Stimulated activated effector memory CD8-positive, alpha-beta T cell treated with anti-CD3 and anti-CD28 coated beads, Interleukin-12 subunit alpha, Interleukin-12 subunit beta, amount 100 ng/mL, for 72 hours (primary cell): ENCODE data around the gene USP27X.

Experiments
- ATAC-seq: fragments of 150-1000 bp; cut with Tn5 transposase; 2 replicates; pipeline ENCODE4 v1.10.0; 2021
- DNase-seq, 2 donors: peaks; one replicate each; pipeline ENCODE4 v3.0.0; 2021 to 2022; ENCODE audit warnings: low spot score in 2 of 2
- H3K27ac Mint-ChIP-seq: one replicate; pipeline ENCODE4 v1.8.0; 2022; ENCODE audit warnings: mild to moderate bottlenecking, mixed read lengths
- H3K36me3 Mint-ChIP-seq: one replicate; pipeline ENCODE4 v1.8.0; 2022; ENCODE audit warnings: mild to moderate bottlenecking, mixed read lengths
- H3K4me1 Mint-ChIP-seq: one replicate; pipeline ENCODE4 v1.8.0; 2022; ENCODE audit warnings: mixed read lengths
- H3K4me3 Mint-ChIP-seq: one replicate; pipeline ENCODE4 v1.8.0; 2022; ENCODE audit warnings: mild to moderate bottlenecking, mixed read lengths
- H3K9me3 Mint-ChIP-seq: one replicate; pipeline ENCODE4 v1.8.0; 2022; ENCODE audit warnings: mixed read lengths

USP27X gene

GRCh38 chrX:49878834-49879655 is at the start of gene USP27X:
TSS of gene USP27X (plus strand) at chrX:49879484. CDS start at chrX:49880308, 824 bp downstream.
- Mint-ChIP-seq H3K4me3 (peak within 1 kb of the TSS; percentile 67), H3K27ac (no peak within 1 kb of the TSS), H3K36me3 (no peaks in the 10 kb centered on the region), H3K9me3 (no peaks in the 10 kb centered on the region), H3K4me1 (peaks cover 27% of the 10 kb centered on the region)
- DNase-seq = peak; percentile 31 to 83
- peak; percentile 89 for ATAC-seq

GRCh38 chrX:49838374-49838773 is 40.9 kb upstream of the USP27X start:
- Mint-ChIP-seq H3K27ac (no peak overlapping the region), H3K4me3 (no peak overlapping the region), H3K9me3 (no peaks in the 10 kb centered on the region), H3K4me1 (no peaks in the 10 kb centered on the region), H3K36me3 (no peaks in the 10 kb centered on the region)
- no peak for ATAC-seq
- DNase-seq = no peak

- Mint-ChIP-seq H3K27ac (no peak overlapping the region), H3K4me1 (no peaks in the 10 kb centered on the region), H3K4me3 (no peak overlapping the region), H3K9me3 (no peaks in the 10 kb centered on the region), H3K36me3 (no peaks in the 10 kb centered on the region)
- DNase-seq = peak in 1 of 2 donors; percentile 1
- ATAC-seq = peak; percentile 69
Measured at GRCh38 chrX:49840679-49841078, 38.6 kb upstream of the USP27X start.

GRCh38 chrX:49842621-49843020 is 36.7 kb upstream of the USP27X start:
- no peaks in the 10 kb centered on the region for H3K36me3 Mint-ChIP-seq
- H3K4me3 Mint-ChIP-seq = no peak overlapping the region
- no peak for DNase-seq
- H3K27ac Mint-ChIP-seq = no peak overlapping the region
- H3K4me1 Mint-ChIP-seq = no peaks in the 10 kb centered on the region
- no peak for ATAC-seq
- no peaks in the 10 kb centered on the region for H3K9me3 Mint-ChIP-seq

- Mint-ChIP-seq H3K4me3 (no peak overlapping the region), H3K27ac (no peak overlapping the region), H3K4me1 (no peaks in the 10 kb centered on the region), H3K9me3 (no peaks in the 10 kb centered on the region), H3K36me3 (no peaks in the 10 kb centered on the region)
- DNase-seq = no peak
- no peak for ATAC-seq
Measured at GRCh38 chrX:49844611-49845010, 34.7 kb upstream of the USP27X start.

GRCh38 chrX:49845701-49846403 is 33.4 kb upstream of the USP27X start:
- Mint-ChIP-seq H3K36me3 (no peaks in the 10 kb centered on the region), H3K4me3 (no peak overlapping the region), H3K4me1 (no peaks in the 10 kb centered on the region), H3K9me3 (no peaks in the 10 kb centered on the region), H3K27ac (no peak overlapping the region)
- DNase-seq (no peak), ATAC-seq (no peak)

- DNase-seq = no peak
- H3K27ac Mint-ChIP-seq = no peak overlapping the region
- no peaks in the 10 kb centered on the region for H3K9me3 Mint-ChIP-seq
- H3K4me1 Mint-ChIP-seq = no peaks in the 10 kb centered on the region
- no peaks in the 10 kb centered on the region for H3K36me3 Mint-ChIP-seq
- no peak overlapping the region for H3K4me3 Mint-ChIP-seq
- ATAC-seq = no peak
Measured at GRCh38 chrX:49846522-49846921, 32.8 kb upstream of the USP27X start.

GRCh38 chrX:49848275-49848674 is 31.0 kb upstream of the USP27X start:
- Mint-ChIP-seq H3K4me1 (no peaks in the 10 kb centered on the region), H3K36me3 (no peaks in the 10 kb centered on the region), H3K27ac (no peak overlapping the region), H3K4me3 (no peak overlapping the region), H3K9me3 (no peaks in the 10 kb centered on the region)
- ATAC-seq (no peak), DNase-seq (no peak)

GRCh38 chrX:49850028-49850427 is 29.3 kb upstream of the USP27X start:
- ATAC-seq (no peak), DNase-seq (no peak)
- no peaks in the 10 kb centered on the region for H3K4me1 Mint-ChIP-seq
- no peaks in the 10 kb centered on the region for H3K36me3 Mint-ChIP-seq
- H3K27ac Mint-ChIP-seq = no peak overlapping the region
- H3K9me3 Mint-ChIP-seq = no peaks in the 10 kb centered on the region
- no peak overlapping the region for H3K4me3 Mint-ChIP-seq

- H3K4me3 Mint-ChIP-seq = no peak overlapping the region
- no peaks in the 10 kb centered on the region for H3K36me3 Mint-ChIP-seq
- DNase-seq (no peak), ATAC-seq (no peak)
- no peaks in the 10 kb centered on the region for H3K4me1 Mint-ChIP-seq
- no peaks in the 10 kb centered on the region for H3K9me3 Mint-ChIP-seq
- H3K27ac Mint-ChIP-seq = no peak overlapping the region
Measured at GRCh38 chrX:49853661-49854060, 25.6 kb upstream of the USP27X start.

- Mint-ChIP-seq H3K9me3 (no peaks in the 10 kb centered on the region), H3K4me3 (no peak overlapping the region), H3K36me3 (no peaks in the 10 kb centered on the region), H3K4me1 (no peaks in the 10 kb centered on the region), H3K27ac (no peak overlapping the region)
- DNase-seq (no peak), ATAC-seq (no peak)
Measured at GRCh38 chrX:49856819-49857218, 22.5 kb upstream of the USP27X start.

- no peaks in the 10 kb centered on the region for H3K9me3 Mint-ChIP-seq
- no peak overlapping the region for H3K4me3 Mint-ChIP-seq
- ATAC-seq (no peak), DNase-seq (no peak)
- no peaks in the 10 kb centered on the region for H3K36me3 Mint-ChIP-seq
- H3K27ac Mint-ChIP-seq = no peak overlapping the region
- H3K4me1 Mint-ChIP-seq = no peaks in the 10 kb centered on the region
Measured at GRCh38 chrX:49858341-49858740, 20.9 kb upstream of the USP27X start.

- Mint-ChIP-seq H3K36me3 (no peaks in the 10 kb centered on the region), H3K9me3 (no peaks in the 10 kb centered on the region), H3K27ac (no peak overlapping the region), H3K4me3 (no peak overlapping the region), H3K4me1 (no peaks in the 10 kb centered on the region)
- no peak for ATAC-seq
- no peak for DNase-seq
Measured at GRCh38 chrX:49859491-49859890, 19.8 kb upstream of the USP27X start.

- no peaks in the 10 kb centered on the region for H3K9me3 Mint-ChIP-seq
- DNase-seq = no peak
- no peaks in the 10 kb centered on the region for H3K36me3 Mint-ChIP-seq
- no peak overlapping the region for H3K4me3 Mint-ChIP-seq
- no peaks in the 10 kb centered on the region for H3K4me1 Mint-ChIP-seq
- H3K27ac Mint-ChIP-seq = no peak overlapping the region
- ATAC-seq = no peak
Measured at GRCh38 chrX:49860867-49861535, 18.3 kb upstream of the USP27X start.

- no peaks in the 10 kb centered on the region for H3K9me3 Mint-ChIP-seq
- ATAC-seq = no peak
- no peak for DNase-seq
- H3K4me3 Mint-ChIP-seq = no peak overlapping the region
- H3K27ac Mint-ChIP-seq = no peak overlapping the region
- H3K4me1 Mint-ChIP-seq = no peaks in the 10 kb centered on the region
- H3K36me3 Mint-ChIP-seq = no peaks in the 10 kb centered on the region
Measured at GRCh38 chrX:49862093-49862492, 17.2 kb upstream of the USP27X start.

- Mint-ChIP-seq H3K4me1 (no peaks in the 10 kb centered on the region), H3K36me3 (no peaks in the 10 kb centered on the region), H3K27ac (no peak overlapping the region), H3K9me3 (no peaks in the 10 kb centered on the region), H3K4me3 (no peak overlapping the region)
- DNase-seq (no peak), ATAC-seq (no peak)
Measured at GRCh38 chrX:49868739-49869138, 10.5 kb upstream of the USP27X start.
